ENCODE measurements around the gene DDX49.

The DDX49 gene

GRCh38 chr19:18889949-18890745, 29.4 kb upstream of the DDX49 start:
- Mint-ChIP-seq H3K9me3 (ENCODE audit: low read depth) (no peaks in the 10 kb centered on the region), H3K4me1 (ENCODE audit: low read depth) (peaks cover 2% of the 10 kb centered on the region), H3K27ac (no peak overlapping the region), H3K4me3 (no peak overlapping the region), H3K36me3 (peaks cover 4% of the 10 kb centered on the region), H3K27me3 (peaks cover 6% of the 10 kb centered on the region)

GRCh38 chr19:18893587-18894253, 25.8 kb upstream of the DDX49 start:
- peaks cover 11% of the 10 kb centered on the region for H3K27me3 Mint-ChIP-seq

GRCh38 chr19:18894254-18895037, 25.1 kb upstream of the DDX49 start:
- H3K36me3 Mint-ChIP-seq: peaks cover 3% of the 10 kb centered on the region
- H3K9me3 Mint-ChIP-seq (ENCODE audit: low read depth): no peaks in the 10 kb centered on the region
- H3K27me3 Mint-ChIP-seq: peaks cover 11% of the 10 kb centered on the region
- no peak overlapping the region for H3K4me3 Mint-ChIP-seq
- no peak overlapping the region for H3K27ac Mint-ChIP-seq
- peaks cover 10% of the 10 kb centered on the region for H3K4me1 Mint-ChIP-seq (ENCODE audit: low read depth)

More at GRCh38 chr19:18893587-18894253, 25.8 kb upstream of the DDX49 start:
- Mint-ChIP-seq H3K4me1 (ENCODE audit: low read depth) (peaks cover 10% of the 10 kb centered on the region), H3K9me3 (ENCODE audit: low read depth) (no peaks in the 10 kb centered on the region), H3K27ac (no peak overlapping the region), H3K36me3 (peaks cover 3% of the 10 kb centered on the region), H3K4me3 (no peak overlapping the region)

GRCh38 chr19:18895038-18895823, 24.3 kb upstream of the DDX49 start:
- Mint-ChIP-seq H3K36me3 (peaks cover 3% of the 10 kb centered on the region), H3K4me3 (peak overlapping the region; percentile 27), H3K27me3 (peaks cover 10% of the 10 kb centered on the region), H3K9me3 (ENCODE audit: low read depth) (no peaks in the 10 kb centered on the region), H3K4me1 (ENCODE audit: low read depth) (peaks cover 10% of the 10 kb centered on the region), H3K27ac (no peak overlapping the region)

- peaks cover 10% of the 10 kb centered on the region for H3K27me3 Mint-ChIP-seq
- peaks cover 3% of the 10 kb centered on the region for H3K36me3 Mint-ChIP-seq
- peak within 1 kb of the TSS; percentile 84 for H3K4me3 Mint-ChIP-seq
- no peaks in the 10 kb centered on the region for H3K9me3 Mint-ChIP-seq (ENCODE audit: low read depth)
- no peak within 1 kb of the TSS for H3K27ac Mint-ChIP-seq
- peaks cover 10% of the 10 kb centered on the region for H3K4me1 Mint-ChIP-seq (ENCODE audit: low read depth)
These were observed 23.6 kb upstream of the DDX49 start, which contains the start of gene CERS1 for GRCh38 chr19:18895824-18896341. CERS1 (minus strand) TSS chr19:18896158; CDS start chr19:18896072, 86 bp downstream.

GRCh38 chr19:18896421-18896841, 23.1 kb upstream of the DDX49 start:
- Mint-ChIP-seq H3K9me3 (ENCODE audit: low read depth) (no peaks in the 10 kb centered on the region), H3K4me1 (ENCODE audit: low read depth) (peaks cover 10% of the 10 kb centered on the region), H3K36me3 (peaks cover 3% of the 10 kb centered on the region), H3K4me3 (peak overlapping the region; percentile 84), H3K27ac (no peak overlapping the region), H3K27me3 (peaks cover 10% of the 10 kb centered on the region)

GRCh38 chr19:18897094-18898029, 22.2 kb upstream of the DDX49 start:
- peaks cover 10% of the 10 kb centered on the region for H3K27me3 Mint-ChIP-seq
- H3K4me1 Mint-ChIP-seq (ENCODE audit: low read depth): peaks cover 10% of the 10 kb centered on the region
- H3K9me3 Mint-ChIP-seq (ENCODE audit: low read depth): no peaks in the 10 kb centered on the region
- H3K27ac Mint-ChIP-seq: no peak overlapping the region
- H3K36me3 Mint-ChIP-seq: peaks cover 3% of the 10 kb centered on the region
- H3K4me3 Mint-ChIP-seq: peak overlapping the region; percentile 84

- Mint-ChIP-seq H3K27me3 (peaks cover 8% of the 10 kb centered on the region), H3K4me3 (no peak overlapping the region), H3K36me3 (peaks cover 3% of the 10 kb centered on the region), H3K27ac (no peak overlapping the region), H3K9me3 (ENCODE audit: low read depth) (no peaks in the 10 kb centered on the region), H3K4me1 (ENCODE audit: low read depth) (peaks cover 10% of the 10 kb centered on the region)
These were observed 21.4 kb upstream of the DDX49 start for GRCh38 chr19:18898081-18898606.

- H3K9me3 Mint-ChIP-seq (ENCODE audit: low read depth): no peaks in the 10 kb centered on the region
- H3K4me3 Mint-ChIP-seq: no peak overlapping the region
- H3K27ac Mint-ChIP-seq: no peak overlapping the region
- H3K36me3 Mint-ChIP-seq: peaks cover 3% of the 10 kb centered on the region
- peaks cover 10% of the 10 kb centered on the region for H3K4me1 Mint-ChIP-seq (ENCODE audit: low read depth)
- H3K27me3 Mint-ChIP-seq: peaks cover 8% of the 10 kb centered on the region
These were observed 20.7 kb upstream of the DDX49 start for GRCh38 chr19:18898607-18899408.

GRCh38 chr19:18899624-18900560, 19.6 kb upstream of the DDX49 start:
- H3K36me3 Mint-ChIP-seq: peaks cover 3% of the 10 kb centered on the region
- no peak overlapping the region for H3K27ac Mint-ChIP-seq
- peaks cover 8% of the 10 kb centered on the region for H3K27me3 Mint-ChIP-seq
- H3K4me3 Mint-ChIP-seq: no peak overlapping the region
- peaks cover 9% of the 10 kb centered on the region for H3K4me1 Mint-ChIP-seq (ENCODE audit: low read depth)
- H3K9me3 Mint-ChIP-seq (ENCODE audit: low read depth): no peaks in the 10 kb centered on the region

GRCh38 chr19:18900700-18901481, 18.6 kb upstream of the DDX49 start:
- Mint-ChIP-seq H3K27me3 (peaks cover 8% of the 10 kb centered on the region), H3K4me1 (ENCODE audit: low read depth) (peaks cover 8% of the 10 kb centered on the region), H3K4me3 (no peak overlapping the region), H3K27ac (no peak overlapping the region), H3K9me3 (ENCODE audit: low read depth) (no peaks in the 10 kb centered on the region), H3K36me3 (peaks cover 3% of the 10 kb centered on the region)
